Skin of body (tissue), 2 donors: Measurements from ENCODE around the gene MAOA. TPM values are rescaled to one million over a fixed set of nuclear protein-coding genes. Genes with fewer than 3 reads are reported as not detected.
"Not testable (repeated sequence)": the region's sequence is repeated elsewhere in the genome, so short reads cannot be mapped to it uniquely, and the experiment has no call there.

Source experiments
- DNase-seq: peaks from one replicate; lab custom pipeline; 2025; lab: John Stamatoyannopoulos, UW
- total RNA-seq: library from RNA; depleted of rRNA; stranded (reverse); fragments of >200 nt; gene quantifications from one replicate; pipeline ENCODE4 v1.2.3, GENCODE V29; 2014

Gene MAOA
- total RNA-seq, 1 donor from 2014 or later = 11.6 TPM

GRCh38 chrX:43717161-43717560, 61.1 kb downstream of the MAOA start:
- DNase-seq = no peak

- no peak for DNase-seq
These were observed 62.0 kb downstream of the MAOA start for GRCh38 chrX:43718081-43718480.

- no peak for DNase-seq
These were observed 62.4 kb downstream of the MAOA start for GRCh38 chrX:43718546-43718945.

- DNase-seq = no peak
These were observed 62.9 kb downstream of the MAOA start for GRCh38 chrX:43718956-43719355.

GRCh38 chrX:43720082-43720481, 64.0 kb downstream of the MAOA start:
- DNase-seq = no peak

GRCh38 chrX:43720961-43721360, 64.9 kb downstream of the MAOA start:
- DNase-seq = no peak

- DNase-seq = not testable (repeated sequence)
These were observed 69.1 kb downstream of the MAOA start for GRCh38 chrX:43725227-43725626.

GRCh38 chrX:43727254-43727653, 71.2 kb downstream of the MAOA start:
- not testable (repeated sequence) for DNase-seq

- DNase-seq = no peak
These were observed 71.9 kb downstream of the MAOA start for GRCh38 chrX:43728002-43728401.

- no peak for DNase-seq
These were observed 72.9 kb downstream of the MAOA start for GRCh38 chrX:43728966-43729365.

GRCh38 chrX:43731086-43731485, 75.0 kb downstream of the MAOA start:
- no peak for DNase-seq

GRCh38 chrX:43733699-43734098, 77.6 kb downstream of the MAOA start:
- DNase-seq = no peak

- DNase-seq = no peak
These were observed 78.3 kb downstream of the MAOA start for GRCh38 chrX:43734444-43734843.

GRCh38 chrX:43735534-43735933, 79.4 kb downstream of the MAOA start:
- no peak for DNase-seq

GRCh38 chrX:43735957-43736356, 79.9 kb downstream of the MAOA start:
- no peak for DNase-seq

GRCh38 chrX:43741843-43742573, 85.9 kb downstream of the MAOA start:
- DNase-seq = peak; percentile 2

GRCh38 chrX:43743100-43743822, 87.2 kb downstream of the MAOA start:
- no peak for DNase-seq

- no peak for DNase-seq
These were observed 88.2 kb downstream of the MAOA start for GRCh38 chrX:43744284-43744683.

- DNase-seq = no peak
These were observed 90.0 kb downstream of the MAOA start for GRCh38 chrX:43745938-43746721.

GRCh38 chrX:43747476-43747875, 91.4 kb downstream of the MAOA start:
- DNase-seq = no peak

GRCh38 chrX:43750248-43750676, 94.2 kb downstream of the MAOA start:
- DNase-seq = peak; percentile 23

GRCh38 chrX:43753637-43754036, 97.5 kb downstream of the MAOA start:
- DNase-seq = no peak
